KMS-11 (cell line): Measurements from ENCODE around the gene UGGT1.
A peak's percentile ranks its signal among the peaks of the same experiment; 100 is the strongest.

Experiments
- H2AFZ ChIP-seq: fragments of 200-600 bp; sonication (generic); 2 replicates; pipeline ENCODE4 v1.6.1; 2016; ENCODE audit warnings: antibody characterized with exemption, mixed run types, low read depth
- H3K27ac ChIP-seq: fragments of 200-600 bp; sonication (generic); 2 replicates; pipeline ENCODE4 v1.6.1; 2016; ENCODE audit warnings: mild to moderate bottlenecking, mixed run types
- H3K27me3 ChIP-seq: fragments of 200-600 bp; sonication (generic); 2 replicates; pipeline ENCODE4 v1.6.1; 2017; ENCODE audit warnings: mild to moderate bottlenecking, low read depth, mixed run types, moderate library complexity; ENCODE audit not compliant: insufficient read depth
- H3K36me3 ChIP-seq: fragments of 200-600 bp; sonication (generic); 2 replicates; pipeline ENCODE4 v1.6.1; 2017; ENCODE audit warnings: mild to moderate bottlenecking, mixed run types; ENCODE audit not compliant: insufficient read depth
- H3K4me1 ChIP-seq: fragments of 200-600 bp; sonication (generic); 2 replicates; pipeline ENCODE4 v1.6.1; 2016; ENCODE audit warnings: mild to moderate bottlenecking, low read depth, mixed run types; ENCODE audit not compliant: poor library complexity, severe bottlenecking
- H3K4me2 ChIP-seq: fragments of 200-600 bp; sonication (generic); 2 replicates; pipeline ENCODE4 v1.7.0; 2016; ENCODE audit warnings: mild to moderate bottlenecking, mixed run types
- H3K4me3 ChIP-seq: fragments of 200-600 bp; sonication (generic); IDR thresholded peaks from 2 replicates; pipeline ENCODE4 v1.6.1; 2017; ENCODE audit warnings: low read depth, low read length, mixed read lengths; ENCODE audit not compliant: insufficient read depth
- H3K79me2 ChIP-seq: fragments of 200-600 bp; sonication (generic); 2 replicates; pipeline ENCODE4 v1.6.1; 2016; ENCODE audit warnings: low read depth, mixed run types; ENCODE audit not compliant: insufficient read depth
- H3K9ac ChIP-seq: fragments of 200-600 bp; sonication (generic); 2 replicates; pipeline ENCODE4 v1.6.1; 2016; ENCODE audit warnings: mild to moderate bottlenecking, mixed run types
- H4K20me1 ChIP-seq: fragments of 200-600 bp; sonication (generic); 2 replicates; pipeline ENCODE4 v1.6.1; 2016; ENCODE audit warnings: mild to moderate bottlenecking, mixed run types; ENCODE audit not compliant: insufficient read depth
- CTCF ChIP-seq: fragments of 200-600 bp; sonication (generic); conservative IDR thresholded peaks from 2 replicates; pipeline ENCODE4 v1.6.1; 2017; ENCODE audit warnings: low read depth, mild to moderate bottlenecking, antibody characterized with exemption, low read length, moderate library complexity, mixed read lengths

The UGGT1 gene

GRCh38 chr2:128219891-128220290, 128.9 kb downstream of the UGGT1 start:
- Histone ChIP-seq H4K20me1 (no peaks in the 10 kb centered on the region), H3K79me2 (no peaks in the 10 kb centered on the region), H3K36me3 (no peaks in the 10 kb centered on the region), H3K4me3 (no peak overlapping the region), H3K9ac (no peak overlapping the region), H3K27me3 (no peaks in the 10 kb centered on the region), H3K27ac (no peak overlapping the region), H2AFZ (no peak overlapping the region), H3K4me2 (no peak overlapping the region), H3K4me1 (no peaks in the 10 kb centered on the region)
- no peak for TF ChIP-seq CTCF

- Histone ChIP-seq H3K9ac (no peak overlapping the region), H3K4me1 (no peaks in the 10 kb centered on the region), H3K27me3 (no peaks in the 10 kb centered on the region), H3K4me3 (no peak overlapping the region), H3K4me2 (no peak overlapping the region), H3K27ac (no peak overlapping the region), H3K36me3 (no peaks in the 10 kb centered on the region), H2AFZ (no peak overlapping the region), H3K79me2 (no peaks in the 10 kb centered on the region), H4K20me1 (no peaks in the 10 kb centered on the region)
- no peak for TF ChIP-seq CTCF
These were observed 136.9 kb downstream of the UGGT1 start for GRCh38 chr2:128227862-128228261.

GRCh38 chr2:128228894-128229293, 137.9 kb downstream of the UGGT1 start:
- no peaks in the 10 kb centered on the region for H3K27me3 ChIP-seq
- no peak overlapping the region for H3K9ac ChIP-seq
- no peaks in the 10 kb centered on the region for H3K36me3 ChIP-seq
- no peak for TF ChIP-seq CTCF
- no peaks in the 10 kb centered on the region for H3K4me1 ChIP-seq
- H2AFZ ChIP-seq = no peak overlapping the region
- H3K4me3 ChIP-seq = no peak overlapping the region
- H3K79me2 ChIP-seq = no peaks in the 10 kb centered on the region
- H3K27ac ChIP-seq = no peak overlapping the region
- H4K20me1 ChIP-seq = no peaks in the 10 kb centered on the region
- H3K4me2 ChIP-seq = no peak overlapping the region

- Histone ChIP-seq H3K27ac (no peak overlapping the region), H3K27me3 (no peaks in the 10 kb centered on the region), H3K4me3 (peak overlapping the region; percentile 37), H3K9ac (peak overlapping the region; percentile 56; the same call in 1 of the 2 replicates), H3K4me2 (peak overlapping the region; percentile 54; the same call in 1 of the 2 replicates), H3K79me2 (no peaks in the 10 kb centered on the region), H3K36me3 (no peaks in the 10 kb centered on the region), H3K4me1 (no peaks in the 10 kb centered on the region), H4K20me1 (no peaks in the 10 kb centered on the region), H2AFZ (peak overlapping the region; percentile 76)
- peak; percentile 71 for TF ChIP-seq CTCF
These were observed 142.2 kb downstream of the UGGT1 start for GRCh38 chr2:128232965-128233789.
